ENCODE measurements around the gene SSR4. TPM values are rescaled to one million over a fixed set of nuclear protein-coding genes. Genes with fewer than 3 reads are reported as not detected.

SSR4 gene
- total and polyA plus RNA-seq, 12 donors: 162 to 1,349 (median 366) TPM

GRCh38 chrX:153781428-153782047 lies 12.9 kb upstream of the SSR4 start:
- Histone ChIP-seq H3K4me3 (no peak overlapping the region), H3K4me1 (replicated peaks in 1 of 2) (peaks cover 0 to 5% of the 10 kb centered on the region in 2 donors), H3K36me3 (replicated peaks in 1 of 2) (peaks cover 0 to 16% of the 10 kb centered on the region in 2 donors), H3K27ac (peak overlapping the region in 1 of 5 donors; percentile 58), H3K27me3 (no peaks in the 10 kb centered on the region), H3K9me3 (replicated peaks in 1 of 3) (no peaks in the 10 kb centered on the region)
- 74 to 87% (median 78%) methylated on average over 12 to 24 of the region's 24 CpGs; no CpG with 5 or more reads in 1 of the 4 donors for WGBS, 4 donors
- intact Hi-C loops (cut with DNase I): no loop called here
- TF ChIP-seq CTCF (IDR thresholded peaks at IDR 0.05) (no peak), POLR2A (IDR thresholded peaks at IDR 0.05) (no peak)
- no peak for DNase-seq

DNA sequence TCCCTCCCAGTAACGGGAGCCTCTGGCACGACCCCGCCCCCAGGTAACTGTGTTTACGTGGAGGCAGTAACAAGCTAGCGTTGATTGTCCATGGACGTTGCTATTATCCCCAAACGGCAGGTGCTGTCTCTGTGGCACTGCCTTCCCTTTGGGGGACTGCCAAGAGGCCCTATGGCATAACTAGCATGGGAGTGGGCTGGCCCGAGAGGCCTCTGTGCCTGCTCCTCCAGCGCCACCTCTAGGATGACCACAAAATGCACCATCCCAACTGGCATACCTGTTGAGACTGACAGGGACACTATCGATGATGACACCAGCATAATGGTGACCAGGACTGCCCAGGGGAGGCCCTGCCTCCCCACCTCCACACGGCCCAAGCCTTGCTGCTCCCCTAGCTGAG lies 12.2 kb upstream of the SSR4 start:
- 73 to 87% (median 83%) methylated on average over 6 to 11 of the region's 11 CpGs; no CpG with 5 or more reads in 1 of the 4 donors for WGBS, 4 donors
- TF ChIP-seq CTCF (IDR thresholded peaks at IDR 0.05) (no peak), POLR2A (IDR thresholded peaks at IDR 0.05) (no peak)
- no peaks in the 10 kb centered on the region for H3K9me3 ChIP-seq (replicated peaks in 1 of 3)
- no peak for DNase-seq
- no peak overlapping the region for H3K4me3 ChIP-seq
- H3K27me3 ChIP-seq: no peaks in the 10 kb centered on the region
- H3K27ac ChIP-seq: no peak overlapping the region
- H3K4me1 ChIP-seq (replicated peaks in 1 of 2): peaks cover 0 to 5% of the 10 kb centered on the region in 2 donors
- intact Hi-C loops (cut with DNase I): no loop called here
- peaks cover 0 to 23% of the 10 kb centered on the region in 2 donors for H3K36me3 ChIP-seq (replicated peaks in 1 of 2)

- DNase-seq: no peak
- Histone ChIP-seq H3K27me3 (no peaks in the 10 kb centered on the region), H3K9me3 (replicated peaks in 1 of 3) (no peaks in the 10 kb centered on the region), H3K4me1 (replicated peaks in 1 of 2) (peaks cover 0 to 5% of the 10 kb centered on the region in 2 donors), H3K36me3 (replicated peaks in 1 of 2) (peaks cover 0 to 29% of the 10 kb centered on the region in 2 donors), H3K27ac (no peak overlapping the region), H3K4me3 (no peak overlapping the region)
- intact Hi-C loops (cut with DNase I): no loop called here
- TF ChIP-seq CTCF (IDR thresholded peaks at IDR 0.05) (no peak), POLR2A (IDR thresholded peaks at IDR 0.05) (no peak)
- WGBS, 4 donors: 87 to 93% methylated on average over 11 to 14 of the region's 14 CpGs; no CpG with 5 or more reads in 2 of the 4 donors
Measured at GRCh38 chrX:153782871-153783270, 11.6 kb upstream of the SSR4 start.

DNA sequence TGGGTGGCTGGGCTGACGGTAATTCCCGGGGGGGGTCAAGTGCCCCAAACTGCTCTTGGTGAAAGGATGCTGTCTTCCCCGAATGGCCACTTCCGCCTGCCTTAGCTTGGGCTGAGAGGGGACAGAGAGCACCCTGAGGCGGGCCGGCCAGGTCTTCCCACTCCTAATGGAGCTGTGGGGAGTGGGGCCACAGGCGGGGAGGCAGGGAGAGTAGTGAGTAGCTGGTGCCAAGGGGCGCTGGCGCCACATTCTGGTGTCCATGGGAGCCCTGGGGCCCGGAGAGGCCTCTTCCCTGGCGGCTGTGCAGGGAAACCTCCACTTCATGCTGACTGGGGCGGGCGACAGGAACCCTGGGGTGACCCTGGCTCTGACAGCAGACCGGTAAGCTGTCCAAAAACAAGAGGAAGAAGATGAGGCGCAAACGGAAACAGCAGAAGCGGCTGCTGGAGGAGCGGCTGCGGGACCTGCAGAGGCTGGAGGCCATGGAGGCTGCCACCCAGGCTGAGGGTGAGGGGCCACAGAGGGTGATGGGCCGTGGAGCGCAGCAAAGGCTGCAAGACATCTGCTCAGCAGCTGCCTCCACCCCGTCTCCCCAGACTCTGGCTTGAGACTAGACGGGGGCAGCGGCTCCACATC lies 11.0 kb upstream of the SSR4 start:
- H3K27me3 ChIP-seq: no peaks in the 10 kb centered on the region
- WGBS, 4 donors: 58 to 83% (median 76%) methylated on average over 10 to 24 of the region's 24 CpGs
- intact Hi-C loops (cut with DNase I): no loop called here
- H3K9me3 ChIP-seq (replicated peaks in 1 of 3): no peaks in the 10 kb centered on the region
- peaks cover 0 to 29% of the 10 kb centered on the region in 2 donors for H3K36me3 ChIP-seq (replicated peaks in 1 of 2)
- DNase-seq: no peak
- TF ChIP-seq POLR2A (IDR thresholded peaks at IDR 0.05) (no peak), CTCF (IDR thresholded peaks at IDR 0.05) (no peak)
- H3K4me1 ChIP-seq (replicated peaks in 1 of 2): peaks cover 0 to 5% of the 10 kb centered on the region in 2 donors
- H3K4me3 ChIP-seq: no peak overlapping the region
- H3K27ac ChIP-seq: no peak overlapping the region

Measured in adrenal gland (tissue), 12 donors.